Lower lobe of right lung (tissue), 2 donors: ENCODE results near the gene SELPLG. TPM values are rescaled to one million over a fixed set of nuclear protein-coding genes. Genes with fewer than 3 reads are reported as not detected.

ENCODE experiments used
- ATAC-seq, 2 donors: fragments of 200-7000 bp; cut with Tn5 transposase; one replicate each; pipeline ENCODE4 v1.9.1; 2020 to 2022; ENCODE audit warnings: mild to moderate bottlenecking in 2 of 2, moderate library complexity in 2 of 2
- DNase-seq: peaks from one replicate; pipeline ENCODE4 v3.0.0-alpha.2; 2020
- H3K27ac ChIP-seq: fragments of 200-600 bp; one replicate; pipeline ENCODE4 v1.8.0; 2022
- H3K27me3 ChIP-seq: fragments of 200-600 bp; one replicate; pipeline ENCODE4 v1.8.0; 2022; ENCODE audit warnings: low read depth
- H3K36me3 ChIP-seq: fragments of 200-600 bp; one replicate; pipeline ENCODE4 v1.8.0; 2022; ENCODE audit warnings: mild to moderate bottlenecking
- H3K4me1 ChIP-seq: fragments of 200-600 bp; one replicate; pipeline ENCODE4 v1.8.0; 2022
- H3K4me3 ChIP-seq: fragments of 200-600 bp; one replicate; pipeline ENCODE4 v1.8.0; 2022; ENCODE audit warnings: mild to moderate bottlenecking
- H3K9me3 ChIP-seq: fragments of 200-600 bp; one replicate; pipeline ENCODE4 v1.8.0; 2022
- CTCF ChIP-seq: fragments of 200-600 bp; IDR thresholded peaks from one replicate; pipeline ENCODE4 v1.8.0; 2022; ENCODE audit warnings: antibody characterized with exemption, mild to moderate bottlenecking
- intact Hi-C: fragments of 100-400 bp; cut with DNase I; formaldehyde crosslinking; loops from one replicate; pipeline ENCODE4 v1.11.0; 2022
- total RNA-seq: library from RNA; stranded (reverse); fragmentation: NEBNext Ultra II Directional; extraction: Animal tissue kit (Norgen Biotek cat#: 25700); gene quantifications from one replicate; pipeline ENCODE4 v1.2.1, GENCODE V29; 2021
- donor health status: DM: no; HTN: yes; CAD: no; lungs with severe emphysema.

The SELPLG gene
- total RNA-seq, 1 donor from 2014 or later, result 59.9 TPM

DNA sequence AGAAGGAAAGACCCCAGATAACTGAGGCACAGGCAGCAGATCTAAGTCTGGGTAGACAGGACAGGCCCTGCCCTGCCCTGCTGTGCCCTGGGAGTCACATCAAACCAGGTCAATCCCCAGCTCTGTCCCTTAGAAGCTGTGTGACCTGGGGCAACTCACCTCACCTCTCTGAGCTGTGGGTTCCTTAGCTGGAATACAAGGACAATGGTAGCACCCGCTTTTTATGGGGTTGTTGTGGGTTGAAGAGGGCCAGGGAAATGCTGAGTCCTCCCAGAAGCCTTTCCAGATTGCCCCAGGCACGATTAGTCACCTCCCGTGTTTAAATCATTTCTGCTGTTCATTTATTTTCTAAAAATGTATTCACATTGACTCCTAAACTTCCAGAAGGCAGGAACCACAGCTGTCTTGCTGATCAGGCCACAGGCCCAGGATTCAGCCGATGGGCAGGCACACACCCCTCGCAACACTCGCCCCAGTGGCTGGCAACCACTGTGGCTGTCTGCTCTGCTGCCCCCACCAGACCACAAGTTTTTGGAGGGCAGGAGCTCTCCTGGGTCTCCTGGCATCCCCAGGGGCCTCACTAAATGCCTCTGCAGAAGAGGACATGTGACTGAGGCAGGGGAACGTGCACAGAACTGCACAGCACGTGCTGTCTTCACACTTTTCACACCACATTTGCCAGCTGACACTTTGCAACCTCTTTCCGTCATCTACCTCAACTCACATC lies 3.0 kb downstream of the SELPLG start:
- Histone ChIP-seq H3K4me1 (peaks cover 70% of the 10 kb centered on the region), H3K27ac (peak overlapping the region; percentile 75)
- TF ChIP-seq CTCF, result no peak

DNA sequence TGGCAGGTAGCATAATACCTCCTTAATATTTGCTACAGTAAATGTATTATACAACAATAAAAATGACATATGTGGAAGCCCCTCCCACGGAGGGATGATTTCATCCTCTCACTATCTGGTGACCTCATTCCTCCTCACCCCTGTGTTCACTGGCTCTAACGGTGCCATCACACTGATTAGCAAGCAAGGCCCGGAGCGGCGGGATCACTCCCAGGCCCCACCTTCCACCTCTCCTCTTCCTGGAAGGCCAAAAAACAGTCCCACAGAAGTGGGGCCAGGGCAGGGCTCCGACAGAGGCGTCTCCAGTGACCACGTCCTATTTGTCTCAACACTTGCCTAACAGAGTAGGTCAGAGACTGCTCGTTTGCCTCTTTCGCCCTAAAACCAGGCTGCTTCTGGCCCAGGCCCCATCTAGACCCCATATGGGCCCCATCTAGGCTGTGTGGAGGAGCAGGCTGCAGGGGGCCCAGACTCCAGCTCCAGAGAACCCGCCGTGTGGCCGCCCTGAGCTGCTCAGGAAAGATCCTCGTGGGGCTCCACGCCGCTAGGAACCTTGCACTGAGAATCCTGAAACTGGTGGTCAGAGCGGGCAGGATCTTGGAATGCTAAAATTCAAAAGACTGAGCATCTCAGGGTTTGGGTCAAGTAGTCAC lies 3.7 kb downstream of the SELPLG start:
- ATAC-seq, result peak; percentile 22 to 53
- H3K4me1 ChIP-seq, result peaks cover 63% of the 10 kb centered on the region
- no peaks in the 10 kb centered on the region for H3K36me3 ChIP-seq
- no peaks in the 10 kb centered on the region for H3K27me3 ChIP-seq
- peak; percentile 79 for DNase-seq
- TF ChIP-seq CTCF, result no peak
- H3K27ac ChIP-seq, result peak overlapping the region; percentile 75
- intact Hi-C loops, result no loop called here
- H3K4me3 ChIP-seq, result peak overlapping the region; percentile 50
- no peaks in the 10 kb centered on the region for H3K9me3 ChIP-seq

More for the DNA sequence above, 3.0 kb downstream of the SELPLG start:
- Histone ChIP-seq H3K27me3 (no peaks in the 10 kb centered on the region), H3K36me3 (no peaks in the 10 kb centered on the region), H3K4me3 (peak overlapping the region; percentile 50), H3K9me3 (no peaks in the 10 kb centered on the region)
- ATAC-seq (no peak), DNase-seq (no peak)
- intact Hi-C loops, result no loop called here

DNA sequence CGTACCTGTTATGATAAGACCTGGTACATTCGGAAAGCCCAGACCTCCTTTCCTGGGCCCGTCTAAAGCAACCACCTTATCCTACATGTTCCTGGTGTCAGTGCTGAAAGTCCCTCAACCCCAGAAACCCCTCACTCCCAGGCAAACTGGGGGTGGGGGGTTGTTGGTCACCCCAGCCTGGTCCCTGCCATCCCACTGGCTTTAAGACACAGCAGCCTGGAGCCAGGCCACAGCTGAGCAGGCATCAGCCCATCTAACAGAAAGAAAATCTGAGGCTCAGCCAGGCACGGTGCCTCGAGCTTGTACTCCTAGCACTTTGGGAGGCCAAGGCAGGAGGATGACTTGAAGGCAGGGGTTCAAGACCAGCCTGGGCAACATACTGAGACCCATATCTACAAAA lies 4.5 kb downstream of the SELPLG start:
- Histone ChIP-seq H3K4me1 (peaks cover 55% of the 10 kb centered on the region), H3K36me3 (no peaks in the 10 kb centered on the region), H3K27ac (peak overlapping the region; percentile 75), H3K9me3 (no peaks in the 10 kb centered on the region), H3K27me3 (no peaks in the 10 kb centered on the region), H3K4me3 (peak overlapping the region; percentile 50)
- ATAC-seq (no peak), DNase-seq (no peak)
- TF ChIP-seq CTCF, result no peak
- intact Hi-C loops, result no loop called here

- Histone ChIP-seq H3K9me3 (no peaks in the 10 kb centered on the region), H3K27me3 (no peaks in the 10 kb centered on the region), H3K27ac (peak overlapping the region; percentile 75), H3K4me3 (no peak overlapping the region), H3K36me3 (peaks cover 11% of the 10 kb centered on the region), H3K4me1 (peaks cover 51% of the 10 kb centered on the region)
- intact Hi-C loops, result no loop called here
- no peak for ATAC-seq
- no peak for TF ChIP-seq CTCF
- peak; percentile 42 for DNase-seq
Observed at GRCh38 chr12:108627134-108627920, 6.4 kb downstream of the SELPLG start.

DNA sequence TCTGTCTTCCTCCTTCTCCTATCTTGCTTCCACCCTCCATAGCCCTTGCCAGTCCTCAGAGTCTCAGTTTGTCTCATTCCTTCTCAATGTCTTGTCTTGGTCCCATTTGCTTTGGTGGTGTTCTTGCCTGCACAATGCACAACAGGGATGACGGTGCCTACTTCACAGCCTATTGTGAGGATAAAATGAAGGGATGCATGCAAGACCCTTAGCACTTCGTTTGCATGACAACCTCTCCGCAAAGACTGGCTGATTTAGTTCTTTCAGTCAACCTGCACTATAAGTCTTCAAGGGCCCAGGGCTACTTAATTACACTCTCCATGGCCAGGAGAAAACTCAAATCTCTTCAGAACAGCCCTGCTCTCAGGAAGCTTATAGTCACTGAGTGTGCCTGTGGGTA lies 8.5 kb downstream of the SELPLG start:
- DNase-seq (no peak), ATAC-seq (no peak)
- H3K27ac ChIP-seq, result no peak overlapping the region
- H3K27me3 ChIP-seq, result no peaks in the 10 kb centered on the region
- intact Hi-C loops, result no loop called here
- TF ChIP-seq CTCF, result no peak
- peaks cover 14% of the 10 kb centered on the region for H3K36me3 ChIP-seq
- H3K4me3 ChIP-seq, result no peak overlapping the region
- peaks cover 59% of the 10 kb centered on the region for H3K4me1 ChIP-seq
- no peaks in the 10 kb centered on the region for H3K9me3 ChIP-seq
